ENCODE results near the gene FAM229A. TPM values are rescaled to one million over a fixed set of nuclear protein-coding genes. Genes with fewer than 3 reads are reported as not detected.
"Not testable (repeated sequence)": the region's sequence is repeated elsewhere in the genome, so short reads cannot be mapped to it uniquely, and the experiment has no call there.

Gene FAM229A
- total RNA-seq, 1 experiment from 2014 or later, result 0.74 TPM

GRCh38 chr1:32363713-32364112, 1.4 kb upstream of the FAM229A start:
- Histone ChIP-seq H3K27me3 (replicated peaks) (no peaks in the 10 kb centered on the region), H3K9me3 (replicated peaks) (no peaks in the 10 kb centered on the region), H3K4me1 (replicated peaks) (peaks cover 7% of the 10 kb centered on the region), H3K4me3 (no peak overlapping the region), H3K27ac (no peak overlapping the region), H3K36me3 (peaks cover 43% of the 10 kb centered on the region)
- no peak for DNase-seq (ENCODE audit: low read depth in 1 of 2, low spot score in 2 of 2)

- Histone ChIP-seq H3K4me3 (peak overlapping the region; percentile 28), H3K27ac (no peak overlapping the region)
- no peak for DNase-seq (ENCODE audit: low read depth in 1 of 2, low spot score in 2 of 2)
Measured at GRCh38 chr1:32361674-32362473, 411 bp downstream of the FAM229A start.

GRCh38 chr1:32361308-32361673, 994 bp downstream of the FAM229A start:
- no peaks in the 10 kb centered on the region for H3K9me3 ChIP-seq (replicated peaks)
- H3K27ac ChIP-seq, result no peak overlapping the region
- H3K4me1 ChIP-seq (replicated peaks), result peaks cover 7% of the 10 kb centered on the region
- DNase-seq (ENCODE audit: low read depth in 1 of 2, low spot score in 2 of 2), result no peak
- no peak overlapping the region for H3K4me3 ChIP-seq
- H3K27me3 ChIP-seq (replicated peaks), result no peaks in the 10 kb centered on the region
- H3K36me3 ChIP-seq, result peaks cover 22% of the 10 kb centered on the region

More at GRCh38 chr1:32361674-32362473, 411 bp downstream of the FAM229A start:
- Histone ChIP-seq H3K9me3 (replicated peaks) (no peaks in the 10 kb centered on the region), H3K4me1 (replicated peaks) (peaks cover 7% of the 10 kb centered on the region), H3K36me3 (peaks cover 25% of the 10 kb centered on the region), H3K27me3 (replicated peaks) (no peaks in the 10 kb centered on the region)

GRCh38 chr1:32358435-32358834, 3.9 kb downstream of the FAM229A start:
- Histone ChIP-seq H3K36me3 (peaks cover 15% of the 10 kb centered on the region), H3K4me3 (no peak overlapping the region), H3K27me3 (replicated peaks) (no peaks in the 10 kb centered on the region), H3K4me1 (replicated peaks) (peaks cover 7% of the 10 kb centered on the region), H3K27ac (no peak overlapping the region), H3K9me3 (replicated peaks) (no peaks in the 10 kb centered on the region)
- no peak for DNase-seq (ENCODE audit: low read depth in 1 of 2, low spot score in 2 of 2)

GRCh38 chr1:32357614-32358013, 4.7 kb downstream of the FAM229A start:
- DNase-seq (ENCODE audit: low read depth in 1 of 2, low spot score in 2 of 2), result no peak
- Histone ChIP-seq H3K4me3 (no peak overlapping the region), H3K27ac (no peak overlapping the region), H3K4me1 (replicated peaks) (peaks cover 7% of the 10 kb centered on the region), H3K36me3 (peaks cover 13% of the 10 kb centered on the region; the same call in 1 of the 2 replicates), H3K9me3 (replicated peaks) (no peaks in the 10 kb centered on the region), H3K27me3 (replicated peaks) (no peaks in the 10 kb centered on the region)

GRCh38 chr1:32356478-32356877, 5.8 kb downstream of the FAM229A start:
- Histone ChIP-seq H3K9me3 (replicated peaks) (no peaks in the 10 kb centered on the region; the same call in 1 of the 2 replicates), H3K4me3 (no peak overlapping the region), H3K4me1 (replicated peaks) (peaks cover 9% of the 10 kb centered on the region), H3K27me3 (replicated peaks) (no peaks in the 10 kb centered on the region), H3K36me3 (peaks cover 13% of the 10 kb centered on the region), H3K27ac (no peak overlapping the region)
- no peak for DNase-seq (ENCODE audit: low read depth in 1 of 2, low spot score in 2 of 2)

- H3K27me3 ChIP-seq (replicated peaks); H3K36me3 ChIP-seq; H3K9me3 ChIP-seq (replicated peaks); DNase-seq (ENCODE audit: low read depth in 1 of 2, low spot score in 2 of 2); H3K4me3 ChIP-seq; H3K27ac ChIP-seq: not testable (repeated sequence)
- peaks cover 11% of the 10 kb centered on the region for H3K4me1 ChIP-seq (replicated peaks)
Measured at GRCh38 chr1:32355778-32356177, 6.5 kb downstream of the FAM229A start.

GRCh38 chr1:32353886-32354570, 8.3 kb downstream of the FAM229A start:
- no peak overlapping the region for H3K4me3 ChIP-seq
- no peak overlapping the region for H3K27ac ChIP-seq
- no peak for DNase-seq (ENCODE audit: low read depth in 1 of 2, low spot score in 2 of 2)
- H3K4me1 ChIP-seq (replicated peaks), result peaks cover 12% of the 10 kb centered on the region
- H3K27me3 ChIP-seq (replicated peaks), result no peaks in the 10 kb centered on the region
- H3K36me3 ChIP-seq, result peaks cover 8% of the 10 kb centered on the region; the same call in 1 of the 2 replicates
- no peaks in the 10 kb centered on the region; the same call in 1 of the 2 replicates for H3K9me3 ChIP-seq (replicated peaks)

GRCh38 chr1:32353431-32353830, 8.9 kb downstream of the FAM229A start:
- DNase-seq (ENCODE audit: low read depth in 1 of 2, low spot score in 2 of 2), result no peak
- peaks cover 12% of the 10 kb centered on the region for H3K4me1 ChIP-seq (replicated peaks)
- H3K36me3 ChIP-seq, result peaks cover 8% of the 10 kb centered on the region; the same call in 1 of the 2 replicates
- no peak overlapping the region for H3K27ac ChIP-seq
- no peaks in the 10 kb centered on the region for H3K27me3 ChIP-seq (replicated peaks)
- H3K4me3 ChIP-seq, result no peak overlapping the region
- H3K9me3 ChIP-seq (replicated peaks), result no peaks in the 10 kb centered on the region; the same call in 1 of the 2 replicates

- Histone ChIP-seq H3K4me1 (replicated peaks) (peaks cover 12% of the 10 kb centered on the region), H3K27me3 (replicated peaks) (no peaks in the 10 kb centered on the region), H3K4me3 (no peak overlapping the region), H3K9me3 (replicated peaks) (no peaks in the 10 kb centered on the region; the same call in 1 of the 2 replicates), H3K27ac (no peak overlapping the region), H3K36me3 (peaks cover 8% of the 10 kb centered on the region; the same call in 1 of the 2 replicates)
- DNase-seq (ENCODE audit: low read depth in 1 of 2, low spot score in 2 of 2), result no peak
Measured at GRCh38 chr1:32352831-32353383, 9.4 kb downstream of the FAM229A start.

- Histone ChIP-seq H3K27ac (peak overlapping the region; percentile 70), H3K36me3 (peaks cover 8% of the 10 kb centered on the region; the same call in 1 of the 2 replicates)
- no peak for DNase-seq (ENCODE audit: low read depth in 1 of 2, low spot score in 2 of 2)
Measured at GRCh38 chr1:32352239-32352745, 10.0 kb downstream of the FAM229A start.

GRCh38 chr1:32351399-32352238, 10.7 kb downstream of the FAM229A start:
- peak; percentile 87 to 96 for DNase-seq (ENCODE audit: low read depth in 1 of 2, low spot score in 2 of 2)
- H3K4me3 ChIP-seq, result peak overlapping the region; percentile 67
- no peaks in the 10 kb centered on the region; the same call in 1 of the 2 replicates for H3K9me3 ChIP-seq (replicated peaks)
- H3K4me1 ChIP-seq (replicated peaks), result peaks cover 12% of the 10 kb centered on the region
- H3K36me3 ChIP-seq, result peaks cover 8% of the 10 kb centered on the region; the same call in 1 of the 2 replicates
- H3K27ac ChIP-seq, result peak overlapping the region; percentile 70
- H3K27me3 ChIP-seq (replicated peaks), result no peaks in the 10 kb centered on the region

More at GRCh38 chr1:32352239-32352745, 10.0 kb downstream of the FAM229A start:
- H3K4me1 ChIP-seq (replicated peaks), result peaks cover 12% of the 10 kb centered on the region
- no peaks in the 10 kb centered on the region for H3K27me3 ChIP-seq (replicated peaks)
- no peaks in the 10 kb centered on the region; the same call in 1 of the 2 replicates for H3K9me3 ChIP-seq (replicated peaks)
- H3K4me3 ChIP-seq, result peak overlapping the region; percentile 67

Measured in SJSA1 (cell line).